Pancreas (tissue), 10 donors: ENCODE data around the gene SGMS1. TPM values are rescaled to one million over a fixed set of nuclear protein-coding genes. Genes with fewer than 3 reads are reported as not detected.

Experiments
- ATAC-seq, 4 donors: fragments of 200-7000 bp; cut with Tn5 transposase; one replicate each; pipeline versions ENCODE4 v1.8.0 to v1.9.1; 2020; ENCODE audit warnings: mild to moderate bottlenecking in 4 of 4, moderate library complexity in 4 of 4
- DNase-seq, 6 donors: peaks; one replicate each; pipeline ENCODE4 v3.0.0-alpha.2; 2020
- FAIRE-seq: peaks from 2 replicates; lab custom pipeline; 2012; peaks lifted over from hg19 to GRCh38; lab: Jason Lieb, UNC
- H3K27ac ChIP-seq, 4 donors: fragments of 200-600 bp; sonication (generic); 1 replicate in 3 of 4; 2 replicates in 1 of 4; pipeline versions ENCODE4 v1.5.0 to v1.8.0; 2020
- H3K27me3 ChIP-seq, 4 donors: fragments of 200-600 bp; one replicate each; pipeline ENCODE4 v1.8.0; 2021
- H3K36me3 ChIP-seq, 3 donors: fragments of 200-600 bp; sonication (generic) in 1 of 3; one replicate each; pipeline versions ENCODE4 v1.5.0 to v1.8.0; 2020 to 2021
- H3K4me1 ChIP-seq, 3 donors: fragments of 200-600 bp; one replicate each; pipeline ENCODE4 v1.8.0; 2021
- H3K4me3 ChIP-seq, 4 donors: fragments of 200-600 bp; sonication (generic) in 2 of 4; one replicate each; pipeline versions ENCODE4 v1.5.0 to v1.8.0; 2020 to 2021
- H3K9me3 ChIP-seq, 4 donors: fragments of 200-600 bp; one replicate each; pipeline ENCODE4 v1.8.0; 2021
- WGBS, 2 donors: extraction: QIAGEN DNeasy Blood & Tissue Kit; methylation state at CpG; one replicate each; pipeline ENCODE4 v1.1.7; 2013; 5-methylcytosine and 5-hydroxymethylcytosine counted together
- intact Hi-C, 3 donors: fragments of 100-400 bp; cut with DNase I; formaldehyde crosslinking; loops; one replicate each; pipeline versions ENCODE4 v1.11.1 to v1.14.2; 2022
- polyA plus RNA-seq, 2 donors: library from polyadenylated mRNA; stranded (reverse); fragments of 200-250 nt; gene quantifications; one replicate each; pipeline ENCODE4 v1.2.3, GENCODE V29; 2013
- total RNA-seq, 6 donors: library from RNA; stranded (reverse); fragmentation: NEBNext Ultra II Directional in 4 of 6; extraction: Animal tissue kit (Norgen Biotek cat#: 25700) in 4 of 6; gene quantifications; one replicate each; pipeline versions ENCODE4 v1.2.1 to v1.2.4, GENCODE V29; 2021 to 2023
- TF ChIP-seq, protein P1 (sequence below), 4 donors: fragments of 200-600 bp; sonication (generic) in 3 of 4; IDR thresholded peaks; one replicate each; pipeline versions ENCODE4 v1.5.0 to v1.8.0; 2021; ENCODE audit warnings: antibody characterized with exemption in 4 of 4
- donor health status: healthy with polysubstance abuse.
- donor health status: DM: no; HTN: no; CAD: no; lungs with moderate emphysema.
- donor health status: DM: no; HTN: no; CAD: no.
- donor health status: control.
- donor health status: control.
- donor health status: Bipolar disorder and iron deficiency.
- donor health status: DM: yes; HTN: yes; CAD: no.
- donor health status: DM: no; HTN: no; CAD: no.
- donor health status: DM: no; HTN: no; CAD: no.
- donor health status: DM: yes; HTN: yes; CAD: no.

The SGMS1 gene
- total and polyA plus RNA-seq, 8 donors = 4.8 to 21.6 (median 13.2) TPM

DNA sequence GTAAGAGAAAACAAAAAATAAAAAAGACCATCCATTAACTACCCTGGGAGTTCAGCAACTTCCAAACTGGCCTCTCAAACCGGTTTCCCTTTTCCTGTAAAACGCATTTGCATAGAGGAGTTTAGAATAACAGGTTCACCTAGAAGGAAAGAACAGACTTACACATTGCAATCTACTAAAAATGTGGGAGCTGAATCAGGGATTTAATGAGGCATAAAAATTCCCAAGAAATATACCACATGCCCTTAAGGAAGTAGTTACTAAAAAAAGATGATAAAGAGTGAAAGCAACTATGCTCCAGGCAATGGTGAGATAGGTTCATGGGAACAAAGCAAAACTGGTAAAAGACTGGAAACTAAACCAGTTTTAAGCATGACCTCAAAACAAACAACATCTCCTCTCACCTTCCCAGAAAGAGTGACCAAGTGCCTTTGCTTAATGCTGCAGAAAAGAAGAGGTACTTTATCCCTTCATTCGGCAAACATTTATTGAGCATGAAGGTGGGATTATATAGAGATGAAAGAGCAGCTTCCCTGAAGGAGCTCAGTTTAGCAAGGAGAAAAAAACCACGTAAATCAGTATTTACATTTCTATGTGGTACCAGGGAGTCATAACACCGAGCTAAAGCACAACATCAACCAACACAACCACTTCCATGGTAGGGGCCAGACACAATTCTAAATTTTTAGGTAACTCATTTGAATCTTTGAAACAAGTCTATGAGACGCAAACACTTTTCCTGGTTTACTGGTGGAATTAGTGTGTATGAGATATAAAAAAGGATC, 152.8 kb downstream of the SGMS1 start:
- FAIRE-seq = peak; percentile 51
- Histone ChIP-seq H3K27ac (peak overlapping the region in 3 of 4 donors; percentile 16 to 71 (median 62)), H3K36me3 (no peaks in the 10 kb centered on the region), H3K4me1 (peaks cover 9 to 25% (median 9%) of the 10 kb centered on the region in 3 donors), H3K27me3 (no peaks in the 10 kb centered on the region), H3K4me3 (no peak overlapping the region), H3K9me3 (no peaks in the 10 kb centered on the region)
- DNase-seq = no peak
- TF ChIP-seq, protein P1, sequence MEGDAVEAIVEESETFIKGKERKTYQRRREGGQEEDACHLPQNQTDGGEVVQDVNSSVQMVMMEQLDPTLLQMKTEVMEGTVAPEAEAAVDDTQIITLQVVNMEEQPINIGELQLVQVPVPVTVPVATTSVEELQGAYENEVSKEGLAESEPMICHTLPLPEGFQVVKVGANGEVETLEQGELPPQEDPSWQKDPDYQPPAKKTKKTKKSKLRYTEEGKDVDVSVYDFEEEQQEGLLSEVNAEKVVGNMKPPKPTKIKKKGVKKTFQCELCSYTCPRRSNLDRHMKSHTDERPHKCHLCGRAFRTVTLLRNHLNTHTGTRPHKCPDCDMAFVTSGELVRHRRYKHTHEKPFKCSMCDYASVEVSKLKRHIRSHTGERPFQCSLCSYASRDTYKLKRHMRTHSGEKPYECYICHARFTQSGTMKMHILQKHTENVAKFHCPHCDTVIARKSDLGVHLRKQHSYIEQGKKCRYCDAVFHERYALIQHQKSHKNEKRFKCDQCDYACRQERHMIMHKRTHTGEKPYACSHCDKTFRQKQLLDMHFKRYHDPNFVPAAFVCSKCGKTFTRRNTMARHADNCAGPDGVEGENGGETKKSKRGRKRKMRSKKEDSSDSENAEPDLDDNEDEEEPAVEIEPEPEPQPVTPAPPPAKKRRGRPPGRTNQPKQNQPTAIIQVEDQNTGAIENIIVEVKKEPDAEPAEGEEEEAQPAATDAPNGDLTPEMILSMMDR (IDR thresholded peaks at IDR 0.05) = no peak
- WGBS, 2 donors = 66 to 74% methylated on average over 6 of the region's 6 CpGs
- intact Hi-C loops = no loop called here
- ATAC-seq = peak; percentile 35 to 81 (median 74)

DNA sequence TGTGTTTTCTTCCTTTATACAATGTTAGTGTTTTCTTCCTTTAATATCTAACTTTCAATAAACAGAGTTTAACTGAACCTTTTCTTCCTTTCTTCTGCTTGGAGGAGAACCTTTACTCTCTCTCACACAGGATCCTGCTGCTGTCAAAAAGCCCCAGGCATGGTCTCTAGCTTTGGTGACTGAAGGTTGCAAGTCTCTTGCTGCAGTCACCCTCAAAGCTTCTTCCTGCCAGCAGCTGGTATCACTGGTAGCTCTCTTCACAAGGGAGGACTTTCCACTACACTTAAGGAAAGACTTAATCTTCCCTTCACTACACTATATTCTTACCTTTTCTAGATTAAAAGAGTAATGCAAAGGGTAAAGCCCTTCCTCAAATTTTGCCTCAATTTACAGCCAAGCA, 153.4 kb downstream of the SGMS1 start:
- ATAC-seq (peak in 3 of 4 donors; percentile 34 to 62 (median 46)), DNase-seq (no peak), FAIRE-seq (no peak)
- intact Hi-C loops = no loop called here
- H3K36me3 ChIP-seq = no peaks in the 10 kb centered on the region
- no peak overlapping the region for H3K4me3 ChIP-seq
- TF ChIP-seq, protein P1 (IDR thresholded peaks at IDR 0.05) = no peak
- H3K27me3 ChIP-seq = no peaks in the 10 kb centered on the region
- H3K9me3 ChIP-seq = no peaks in the 10 kb centered on the region
- peaks cover 9 to 25% (median 9%) of the 10 kb centered on the region in 3 donors for H3K4me1 ChIP-seq
- peak overlapping the region in 3 of 4 donors; percentile 16 to 71 (median 62) for H3K27ac ChIP-seq

DNA sequence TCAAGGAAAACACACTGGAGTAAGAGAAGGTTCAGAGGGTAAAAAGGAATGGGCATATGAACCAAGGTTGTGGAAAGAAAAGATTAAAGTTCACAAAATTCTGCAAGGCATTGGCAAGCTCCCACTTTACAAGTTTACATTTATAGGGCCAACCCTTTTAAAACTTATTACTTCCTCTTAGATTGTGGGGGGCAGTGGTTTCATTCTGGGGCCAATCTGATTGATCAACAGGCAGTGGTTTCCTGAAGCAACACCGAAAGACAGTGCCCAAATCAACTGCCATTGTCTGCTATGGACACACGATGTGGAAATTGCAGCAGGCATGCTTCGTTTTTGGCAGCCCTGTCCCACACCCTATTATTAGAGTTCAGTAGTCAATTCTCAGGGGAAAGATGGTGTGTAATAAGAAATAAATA, 154.0 kb downstream of the SGMS1 start:
- H3K9me3 ChIP-seq = no peaks in the 10 kb centered on the region
- DNase-seq (no peak), FAIRE-seq (no peak), ATAC-seq (peak in 3 of 4 donors; percentile 10 to 40 (median 38))
- TF ChIP-seq, protein P1 (IDR thresholded peaks at IDR 0.05) = no peak
- peak overlapping the region in 2 of 4 donors; percentile 27 to 71 for H3K27ac ChIP-seq
- no peak overlapping the region for H3K4me3 ChIP-seq
- H3K36me3 ChIP-seq = no peaks in the 10 kb centered on the region
- H3K4me1 ChIP-seq = peaks cover 9 to 25% (median 9%) of the 10 kb centered on the region in 3 donors
- 35 to 45% methylated on average over 3 of the region's 3 CpGs for WGBS, 2 donors
- intact Hi-C loops = no loop called here
- H3K27me3 ChIP-seq = no peaks in the 10 kb centered on the region

DNA sequence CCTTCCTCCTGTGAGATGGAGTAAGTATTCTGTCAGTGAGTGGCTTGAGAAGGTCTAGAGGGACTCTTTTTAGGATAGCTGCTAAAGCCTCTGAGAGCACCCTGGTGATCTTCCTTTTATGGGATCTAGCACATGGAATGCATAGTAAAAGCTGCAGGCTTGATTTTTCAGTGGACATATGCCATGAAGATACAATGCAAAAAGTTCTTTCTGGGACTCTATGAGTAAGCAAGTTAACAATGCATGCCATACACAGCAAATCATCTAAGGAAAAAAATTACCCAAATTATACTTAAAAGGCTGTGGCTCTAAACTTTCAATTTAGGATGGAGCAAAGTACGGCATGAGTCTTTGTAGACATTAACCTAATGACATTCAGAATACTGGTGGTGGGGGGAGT, 154.5 kb downstream of the SGMS1 start:
- no peak for ATAC-seq
- Histone ChIP-seq H3K9me3 (no peaks in the 10 kb centered on the region), H3K27ac (peak overlapping the region in 2 of 4 donors; percentile 27 to 71), H3K36me3 (no peaks in the 10 kb centered on the region), H3K4me1 (peaks cover 9 to 25% (median 9%) of the 10 kb centered on the region in 3 donors), H3K4me3 (no peak overlapping the region), H3K27me3 (no peaks in the 10 kb centered on the region)
- FAIRE-seq = no peak
- intact Hi-C loops = no loop called here
- no peak for DNase-seq
- TF ChIP-seq, protein P1 (IDR thresholded peaks at IDR 0.05) = no peak
- 93 to 94% methylated on average over 1 of the region's 1 CpG for WGBS, 2 donors

DNA sequence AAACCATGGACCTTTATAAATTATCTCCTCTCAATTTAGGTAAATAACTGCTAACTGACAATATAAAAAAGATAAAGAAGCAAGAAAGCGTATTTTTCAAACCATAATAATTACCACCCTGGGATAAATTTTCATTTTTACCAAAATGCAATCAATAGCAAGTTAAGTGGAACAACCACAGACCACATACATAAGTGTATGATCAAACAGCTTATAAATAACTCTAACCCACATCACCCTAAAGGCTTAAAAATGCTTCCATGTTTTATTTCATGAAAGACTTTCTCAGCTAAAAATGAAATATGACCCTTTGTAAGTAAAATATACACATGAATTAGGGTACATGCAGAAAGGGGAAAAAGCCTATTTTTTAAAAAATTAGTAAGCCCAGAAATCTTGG, 156.5 kb downstream of the SGMS1 start:
- peaks cover 9 to 25% (median 9%) of the 10 kb centered on the region in 3 donors for H3K4me1 ChIP-seq

More for the DNA sequence above, 156.5 kb downstream of the SGMS1 start:
- DNase-seq (no peak), ATAC-seq (no peak), FAIRE-seq (no peak)
- Histone ChIP-seq H3K4me3 (no peak overlapping the region), H3K27me3 (no peaks in the 10 kb centered on the region), H3K36me3 (no peaks in the 10 kb centered on the region), H3K9me3 (no peaks in the 10 kb centered on the region), H3K27ac (no peak overlapping the region)
- TF ChIP-seq, protein P1 (IDR thresholded peaks at IDR 0.05) = no peak
- 89 to 90% methylated on average over 1 of the region's 1 CpG for WGBS, 2 donors
- intact Hi-C loops = no loop called here
